Natural killer cell treated with Interleukin-12 subunit alpha and Interleukin-12 subunit beta and Interleukin-15 and Interleukin-18, amount 100 ng/mL, for 72 hours (primary cell): ENCODE results near the gene KCTD13. TPM values are rescaled to one million over a fixed set of nuclear protein-coding genes. Genes with fewer than 3 reads are reported as not detected.
"Not testable (repeated sequence)": the region's sequence is repeated elsewhere in the genome, so short reads cannot be mapped to it uniquely, and the experiment has no call there.

Source experiments
- ATAC-seq, 2 donors: fragments of 150-1000 bp; cut with Tn5 transposase in 1 of 2; sonication (Bioruptor Pico), chemical (Tn5 transposase) in 1 of 2; 2 replicates each; pipeline ENCODE4 v1.10.0; 2021
- DNase-seq: peaks from one replicate; pipeline ENCODE4 v3.0.0; 2022; ENCODE audit warnings: low spot score
- H3K27ac Mint-ChIP-seq, 2 donors: 1 replicate in 1 of 2; 2 replicates in 1 of 2; pipeline ENCODE4 v1.8.0; 2022; ENCODE audit warnings: mixed read lengths in 2 of 2, mild to moderate bottlenecking in 1 of 2, moderate library complexity in 1 of 2
- H3K27me3 Mint-ChIP-seq, 2 donors: 1 replicate in 1 of 2; 2 replicates in 1 of 2; pipeline ENCODE4 v1.8.0; 2022; ENCODE audit warnings: mixed read lengths in 2 of 2
- H3K36me3 Mint-ChIP-seq: one replicate; pipeline ENCODE4 v1.8.0; 2022; ENCODE audit warnings: mixed read lengths
- H3K4me1 Mint-ChIP-seq, 2 donors: 1 replicate in 1 of 2; 2 replicates in 1 of 2; pipeline ENCODE4 v1.8.0; 2022; ENCODE audit warnings: low read depth in 2 of 2, mixed read lengths in 2 of 2, mild to moderate bottlenecking in 1 of 2
- H3K4me3 Mint-ChIP-seq: one replicate; pipeline ENCODE4 v1.8.0; 2022; ENCODE audit warnings: mixed read lengths
- H3K9me3 Mint-ChIP-seq: 2 replicates; pipeline ENCODE4 v1.8.0; 2022; ENCODE audit warnings: mixed read lengths
- total RNA-seq, 2 donors: library from RNA; stranded (reverse); gene quantifications; one replicate each; pipeline ENCODE4 v1.2.3, GENCODE V29; 2022

Gene KCTD13
- total RNA-seq, 2 donors from 2014 or later: 53.6 to 92.7 TPM

GRCh38 chr16:29897333-29897732, 28.7 kb downstream of the KCTD13 start:
- no peaks in the 10 kb centered on the region for H3K36me3 Mint-ChIP-seq
- peaks cover 7 to 13% of the 10 kb centered on the region in 2 donors for H3K4me1 Mint-ChIP-seq
- DNase-seq (no peak), ATAC-seq (no peak)
- H3K4me3 Mint-ChIP-seq: no peak overlapping the region
- peaks cover 23 to 32% of the 10 kb centered on the region in 2 donors for H3K27me3 Mint-ChIP-seq
- no peaks in the 10 kb centered on the region for H3K9me3 Mint-ChIP-seq
- no peak overlapping the region for H3K27ac Mint-ChIP-seq

GRCh38 chr16:29896841-29897240, 29.2 kb downstream of the KCTD13 start:
- ATAC-seq: no peak
- no peak for DNase-seq
- Mint-ChIP-seq H3K27me3 (peaks cover 23 to 28% of the 10 kb centered on the region in 2 donors), H3K27ac (no peak overlapping the region), H3K9me3 (no peaks in the 10 kb centered on the region), H3K4me1 (peaks cover 7 to 13% of the 10 kb centered on the region in 2 donors), H3K36me3 (no peaks in the 10 kb centered on the region), H3K4me3 (no peak overlapping the region)

GRCh38 chr16:29894352-29894751, 31.7 kb downstream of the KCTD13 start:
- peaks cover 0 to 6% of the 10 kb centered on the region in 2 donors for H3K4me1 Mint-ChIP-seq
- no peak overlapping the region for H3K27ac Mint-ChIP-seq
- ATAC-seq: no peak
- no peak overlapping the region for H3K4me3 Mint-ChIP-seq
- H3K27me3 Mint-ChIP-seq: peaks cover 17 to 21% of the 10 kb centered on the region in 2 donors
- DNase-seq: no peak
- no peaks in the 10 kb centered on the region for H3K36me3 Mint-ChIP-seq
- no peaks in the 10 kb centered on the region for H3K9me3 Mint-ChIP-seq

GRCh38 chr16:29893553-29893952, 32.5 kb downstream of the KCTD13 start:
- no peak overlapping the region for H3K4me3 Mint-ChIP-seq
- no peak overlapping the region for H3K27ac Mint-ChIP-seq

GRCh38 chr16:29892458-29892813, 33.6 kb downstream of the KCTD13 start:
- Mint-ChIP-seq H3K4me3 (no peak overlapping the region), H3K27me3 (peaks cover 5 to 8% of the 10 kb centered on the region in 2 donors), H3K36me3 (no peaks in the 10 kb centered on the region), H3K9me3 (no peaks in the 10 kb centered on the region), H3K4me1 (peaks cover 0 to 2% of the 10 kb centered on the region in 2 donors), H3K27ac (no peak overlapping the region)
- no peak for ATAC-seq
- DNase-seq: no peak

More at GRCh38 chr16:29893553-29893952, 32.5 kb downstream of the KCTD13 start:
- Mint-ChIP-seq H3K9me3 (no peaks in the 10 kb centered on the region), H3K4me1 (peaks cover 0 to 6% of the 10 kb centered on the region in 2 donors), H3K27me3 (peaks cover 15 to 17% of the 10 kb centered on the region in 2 donors), H3K36me3 (no peaks in the 10 kb centered on the region)
- DNase-seq (no peak), ATAC-seq (no peak)

- no peaks in the 10 kb centered on the region for H3K36me3 Mint-ChIP-seq
- H3K27ac Mint-ChIP-seq: no peak overlapping the region
- H3K27me3 Mint-ChIP-seq: peaks cover 0 to 5% of the 10 kb centered on the region in 2 donors
- DNase-seq (no peak), ATAC-seq (no peak)
- no peak overlapping the region for H3K4me3 Mint-ChIP-seq
- H3K4me1 Mint-ChIP-seq: peaks cover 0 to 2% of the 10 kb centered on the region in 2 donors
- no peaks in the 10 kb centered on the region for H3K9me3 Mint-ChIP-seq
Measured at GRCh38 chr16:29891525-29892457, 34.2 kb downstream of the KCTD13 start.

GRCh38 chr16:29889372-29889771, 36.7 kb downstream of the KCTD13 start:
- not testable (repeated sequence) for H3K36me3 Mint-ChIP-seq, H3K9me3 Mint-ChIP-seq, H3K4me3 Mint-ChIP-seq, H3K27me3 Mint-ChIP-seq, H3K27ac Mint-ChIP-seq, H3K4me1 Mint-ChIP-seq, ATAC-seq, DNase-seq

GRCh38 chr16:29883987-29884386, 42.0 kb downstream of the KCTD13 start:
- ATAC-seq (no peak), DNase-seq (no peak)
- Mint-ChIP-seq H3K4me3 (no peak overlapping the region), H3K9me3 (no peaks in the 10 kb centered on the region), H3K27me3 (peaks cover 13 to 16% of the 10 kb centered on the region in 2 donors), H3K4me1 (no peaks in the 10 kb centered on the region), H3K36me3 (no peaks in the 10 kb centered on the region), H3K27ac (no peak overlapping the region)

- DNase-seq: no peak
- no peaks in the 10 kb centered on the region for H3K9me3 Mint-ChIP-seq
- no peak for ATAC-seq
- peaks cover 24 to 29% of the 10 kb centered on the region in 2 donors for H3K27me3 Mint-ChIP-seq
- H3K4me3 Mint-ChIP-seq: no peak overlapping the region
- peaks cover 9 to 12% of the 10 kb centered on the region in 2 donors for H3K4me1 Mint-ChIP-seq
- H3K36me3 Mint-ChIP-seq: no peaks in the 10 kb centered on the region
- no peak overlapping the region for H3K27ac Mint-ChIP-seq
Measured at GRCh38 chr16:29881050-29881449, 45.0 kb downstream of the KCTD13 start.

GRCh38 chr16:29878172-29878571, 47.9 kb downstream of the KCTD13 start:
- no peak for ATAC-seq
- H3K27ac Mint-ChIP-seq: no peak overlapping the region

GRCh38 chr16:29877266-29877961, 48.6 kb downstream of the KCTD13 start:
- H3K27ac Mint-ChIP-seq: no peak overlapping the region
- peaks cover 12 to 15% of the 10 kb centered on the region in 2 donors for H3K4me1 Mint-ChIP-seq
- H3K9me3 Mint-ChIP-seq: no peaks in the 10 kb centered on the region
- peaks cover 19 to 24% of the 10 kb centered on the region in 2 donors for H3K27me3 Mint-ChIP-seq
- peak overlapping the region; percentile 68 for H3K4me3 Mint-ChIP-seq
- H3K36me3 Mint-ChIP-seq: no peaks in the 10 kb centered on the region
- DNase-seq (no peak), ATAC-seq (peak; percentile 63 to 72)

More at GRCh38 chr16:29878172-29878571, 47.9 kb downstream of the KCTD13 start:
- H3K9me3 Mint-ChIP-seq: no peaks in the 10 kb centered on the region
- peaks cover 21 to 24% of the 10 kb centered on the region in 2 donors for H3K27me3 Mint-ChIP-seq
- DNase-seq: no peak
- no peak overlapping the region for H3K4me3 Mint-ChIP-seq
- H3K36me3 Mint-ChIP-seq: no peaks in the 10 kb centered on the region
- H3K4me1 Mint-ChIP-seq: peaks cover 12 to 15% of the 10 kb centered on the region in 2 donors

GRCh38 chr16:29876594-29877249, 49.3 kb downstream of the KCTD13 start:
- no peak for DNase-seq
- H3K27ac Mint-ChIP-seq: no peak overlapping the region
- peak overlapping the region; percentile 57 for H3K4me3 Mint-ChIP-seq
- ATAC-seq: peak; percentile 41 to 61
- peaks cover 19 to 24% of the 10 kb centered on the region in 2 donors for H3K27me3 Mint-ChIP-seq
- H3K4me1 Mint-ChIP-seq: peaks cover 12 to 15% of the 10 kb centered on the region in 2 donors
- H3K9me3 Mint-ChIP-seq: no peaks in the 10 kb centered on the region
- no peaks in the 10 kb centered on the region for H3K36me3 Mint-ChIP-seq

GRCh38 chr16:29876217-29876593, 49.8 kb downstream of the KCTD13 start:
- H3K4me1 Mint-ChIP-seq: peaks cover 12 to 15% of the 10 kb centered on the region in 2 donors
- H3K36me3 Mint-ChIP-seq: no peaks in the 10 kb centered on the region
- no peaks in the 10 kb centered on the region for H3K9me3 Mint-ChIP-seq
- H3K27me3 Mint-ChIP-seq: peaks cover 19 to 24% of the 10 kb centered on the region in 2 donors
- ATAC-seq (no peak), DNase-seq (no peak)
- peak overlapping the region; percentile 57 for H3K4me3 Mint-ChIP-seq
- no peak overlapping the region for H3K27ac Mint-ChIP-seq
